Stimulated activated CD4-positive, alpha-beta T cell treated with anti-CD3 and anti-CD28 coated beads, Interleukin-2, amount 100 ng/mL, for 4 hours (primary cell): ENCODE measurements around the gene STX10.
"Not testable (repeated sequence)": the region's sequence is repeated elsewhere in the genome, so short reads cannot be mapped to it uniquely, and the experiment has no call there.

Source experiments
- DNase-seq: peaks from one replicate; pipeline ENCODE4 v3.0.0-alpha.2; 2020; ENCODE audit warnings: low read depth

The STX10 gene, protein sequence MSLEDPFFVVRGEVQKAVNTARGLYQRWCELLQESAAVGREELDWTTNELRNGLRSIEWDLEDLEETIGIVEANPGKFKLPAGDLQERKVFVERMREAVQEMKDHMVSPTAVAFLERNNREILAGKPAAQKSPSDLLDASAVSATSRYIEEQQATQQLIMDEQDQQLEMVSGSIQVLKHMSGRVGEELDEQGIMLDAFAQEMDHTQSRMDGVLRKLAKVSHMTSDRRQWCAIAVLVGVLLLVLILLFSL

GRCh38 chr19:13150187-13150930, at the start of gene STX10, which contains the start of gene IER2:
Gene STX10, minus strand, starts transcription at chr19:13150375. Its CDS starts 202 bp downstream, at chr19:13150173.
Gene IER2, plus strand, starts transcription at chr19:13150411. Its CDS starts 2,776 bp downstream, at chr19:13153187.
- DNase-seq, result peak; percentile 91

DNA sequence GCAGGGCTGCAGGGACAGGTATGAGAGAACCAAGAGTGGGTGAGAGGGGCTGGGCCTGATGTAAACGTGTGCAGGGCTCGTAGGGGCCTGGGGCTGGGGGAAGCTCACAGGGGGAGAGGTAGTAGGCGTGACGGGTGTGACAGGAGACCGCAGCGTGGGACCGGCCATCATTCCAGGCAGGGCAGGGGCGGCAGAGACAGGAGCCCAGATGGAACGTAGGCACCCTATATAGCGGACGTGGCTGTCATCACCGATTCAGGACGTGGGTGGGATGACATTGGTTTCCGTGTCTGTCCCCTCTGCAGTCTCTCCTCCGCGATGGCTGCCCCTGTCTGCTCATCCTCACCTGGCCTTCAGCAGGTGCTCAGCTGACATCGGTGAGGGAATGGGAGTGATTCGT, 48.5 kb upstream of the STX10 start:
- no peak for DNase-seq

DNA sequence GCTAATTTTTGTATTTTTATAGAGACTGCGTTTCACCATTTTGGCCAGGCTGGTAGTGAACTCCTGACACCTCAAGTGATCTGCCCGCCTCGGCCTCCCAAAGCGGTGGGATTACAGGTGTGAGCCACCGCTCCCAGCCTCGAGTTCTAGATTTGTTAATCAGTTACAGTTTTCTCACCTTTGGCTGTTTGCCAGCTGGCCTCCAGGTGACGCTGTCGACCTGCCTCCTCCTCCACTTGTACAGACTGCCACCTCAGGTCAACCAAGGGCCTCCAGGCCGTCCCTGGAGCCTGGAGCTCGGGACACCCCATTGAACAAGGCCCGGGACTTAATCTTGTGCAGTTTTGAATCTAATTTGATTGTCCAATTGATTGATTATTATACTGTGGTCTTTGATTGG, 45.5 kb upstream of the STX10 start:
- DNase-seq, result peak; percentile 28

DNA sequence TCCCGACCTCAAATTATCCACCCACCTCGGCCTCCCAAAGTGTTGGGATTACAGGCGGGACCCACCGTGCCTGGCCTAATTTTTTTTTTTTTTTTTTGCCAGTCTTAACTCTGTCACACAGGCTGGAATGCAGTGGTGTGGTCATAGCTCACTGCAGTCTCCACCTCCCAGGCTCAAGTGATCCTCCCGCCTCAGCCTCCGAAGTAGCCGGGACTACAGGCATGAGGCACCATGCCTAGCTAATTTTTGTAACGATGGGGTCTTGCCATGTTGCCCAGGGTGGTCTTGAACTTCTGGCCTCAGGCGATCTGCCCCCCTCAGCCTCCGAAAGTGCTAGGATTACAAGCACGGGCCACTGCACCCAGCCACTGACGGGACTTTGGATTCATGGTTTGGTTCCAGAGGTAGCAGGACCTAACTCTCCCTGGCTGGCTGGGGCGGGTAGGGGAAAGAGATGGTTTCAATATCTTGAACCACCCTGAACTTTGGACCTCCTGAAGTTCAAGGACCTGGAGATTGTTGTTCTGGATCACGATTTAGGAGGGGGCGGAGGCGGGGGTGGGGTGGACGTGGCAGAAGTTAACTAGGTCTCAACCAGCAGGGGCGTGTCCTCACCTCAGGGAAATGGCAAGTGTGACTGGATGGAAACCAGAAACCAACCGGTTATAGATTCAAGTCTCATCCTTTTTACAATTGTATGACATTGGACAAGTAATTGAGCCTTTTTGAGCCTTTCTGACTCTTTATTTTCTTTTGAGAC, 40.8 kb upstream of the STX10 start:
- no peak for DNase-seq

DNA sequence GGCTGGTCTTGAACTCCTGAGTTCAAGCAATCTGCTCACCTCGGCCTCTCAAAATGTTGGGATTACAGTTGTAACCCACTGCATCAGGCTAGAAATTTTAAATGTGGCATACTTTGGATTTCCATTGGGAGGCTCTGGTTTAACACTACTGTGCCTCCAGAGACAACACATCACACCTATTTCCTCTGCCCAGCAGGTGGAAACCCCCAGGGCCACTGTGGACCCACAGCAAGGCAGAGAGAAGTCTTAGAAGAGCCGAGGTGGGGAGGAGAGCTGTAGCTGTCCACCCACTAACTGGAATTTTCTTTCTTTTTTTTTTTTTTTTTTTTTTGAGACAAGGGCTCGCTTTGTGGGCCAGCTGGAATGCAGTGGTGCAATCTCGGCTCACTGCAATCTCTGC, 39.4 kb upstream of the STX10 start:
- DNase-seq, result no peak

GRCh38 chr19:13187419-13187818, 37.2 kb upstream of the STX10 start:
- DNase-seq, result no peak

DNA sequence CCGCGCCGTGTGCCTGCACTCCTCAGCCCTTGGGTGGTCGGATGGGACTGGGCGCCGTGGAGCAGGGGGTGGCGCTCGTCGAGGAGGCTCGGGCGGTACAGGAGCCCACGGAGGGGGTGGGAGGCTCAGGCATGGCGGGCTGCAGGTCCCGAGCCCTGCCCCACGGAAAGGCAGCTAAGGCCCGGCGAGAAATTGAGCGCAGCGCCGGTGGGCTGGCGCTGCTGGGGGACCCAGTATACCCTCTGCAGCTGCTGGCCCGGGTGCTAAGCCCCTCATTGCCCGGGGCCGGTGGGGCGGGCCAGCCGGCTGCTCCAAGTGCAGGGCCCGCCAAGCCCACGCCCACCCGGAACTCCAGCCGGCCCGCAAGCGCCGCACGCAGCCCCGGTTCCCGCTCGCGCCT, 36.5 kb upstream of the STX10 start:
- not testable (repeated sequence) for DNase-seq

- DNase-seq, result not testable (repeated sequence)
Observed at GRCh38 chr19:13185763-13186657, 35.8 kb upstream of the STX10 start.

DNA sequence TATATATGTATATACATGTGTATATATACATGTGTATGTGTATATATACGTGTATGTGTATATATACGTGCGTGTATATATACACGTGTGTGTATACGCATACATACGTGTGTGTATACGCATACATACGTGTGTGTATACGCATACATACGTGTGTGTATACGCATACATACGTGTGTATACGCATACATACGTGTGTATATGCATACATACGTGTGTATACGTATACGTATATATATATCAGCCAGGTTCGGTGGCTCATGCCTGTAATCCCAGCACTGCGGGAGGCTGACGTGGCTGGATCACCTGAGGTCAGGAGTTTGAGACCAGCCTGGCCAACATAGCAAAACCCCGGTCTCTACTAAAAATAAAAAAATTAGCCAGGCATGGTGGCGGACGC, 34.8 kb upstream of the STX10 start:
- DNase-seq, result not testable (repeated sequence)

- peak; percentile 29 for DNase-seq
Observed at GRCh38 chr19:13181747-13182388, 31.7 kb upstream of the STX10 start.

DNA sequence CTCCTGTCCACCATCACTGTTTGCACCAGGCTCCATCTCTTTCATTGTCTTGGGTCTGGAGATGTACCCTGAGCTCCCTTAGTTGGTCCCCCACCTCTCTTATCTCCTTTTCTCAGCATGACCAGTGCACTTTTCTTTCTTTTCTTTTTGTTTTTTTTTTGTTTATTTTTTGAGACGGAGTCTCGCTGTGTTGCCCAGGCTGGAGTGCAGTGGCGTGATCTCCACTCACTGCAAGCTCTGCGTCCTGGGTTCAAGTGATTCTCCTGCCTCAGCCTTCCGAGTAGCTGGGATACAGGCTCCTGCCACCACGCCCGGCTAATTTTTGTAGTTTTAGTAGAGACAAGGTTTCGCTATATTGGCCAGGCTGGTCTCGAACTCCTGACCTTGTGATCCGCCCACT, 28.1 kb upstream of the STX10 start:
- not testable (repeated sequence) for DNase-seq

DNA sequence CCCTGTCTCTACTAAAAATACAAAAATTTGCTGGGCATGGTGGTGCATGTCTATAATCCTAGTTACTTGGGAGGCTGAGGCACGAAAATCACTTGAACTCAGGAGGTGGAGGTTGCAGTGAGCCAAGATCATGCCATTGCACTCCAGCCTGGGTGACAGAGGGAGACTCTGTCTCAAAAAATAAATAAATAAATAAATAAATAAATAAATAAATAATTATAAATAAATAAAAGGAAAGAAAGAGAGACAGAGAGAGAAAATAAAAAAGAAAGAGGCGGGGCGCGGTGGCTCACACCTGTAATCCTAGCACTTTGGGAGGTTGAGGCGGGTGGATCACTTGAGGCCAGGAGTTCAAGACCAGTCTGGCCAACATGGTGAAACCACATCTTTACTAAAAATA, 27.4 kb upstream of the STX10 start:
- DNase-seq, result not testable (repeated sequence)

DNA sequence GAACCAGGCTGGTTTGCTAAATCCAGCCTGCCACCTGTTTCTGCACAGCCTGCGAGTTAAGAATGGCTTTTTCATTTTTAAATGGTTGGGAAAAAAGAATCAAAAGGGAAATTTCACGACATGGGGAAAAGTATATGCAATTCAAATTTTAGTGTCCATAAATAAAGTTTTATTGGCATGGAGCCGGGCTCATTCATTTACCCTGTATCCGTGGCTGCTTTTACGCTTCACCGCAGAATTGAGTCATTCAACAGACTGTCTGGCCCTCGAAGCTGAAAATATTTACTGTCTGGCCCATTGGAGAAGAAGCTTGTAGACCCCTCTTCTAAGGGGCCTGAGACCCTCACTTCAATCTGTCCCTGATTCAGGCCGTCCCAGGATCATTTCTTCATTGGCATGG, 26.2 kb upstream of the STX10 start:
- DNase-seq, result no peak

- DNase-seq, result no peak
Observed at GRCh38 chr19:13173139-13173737, 23.1 kb upstream of the STX10 start.

DNA sequence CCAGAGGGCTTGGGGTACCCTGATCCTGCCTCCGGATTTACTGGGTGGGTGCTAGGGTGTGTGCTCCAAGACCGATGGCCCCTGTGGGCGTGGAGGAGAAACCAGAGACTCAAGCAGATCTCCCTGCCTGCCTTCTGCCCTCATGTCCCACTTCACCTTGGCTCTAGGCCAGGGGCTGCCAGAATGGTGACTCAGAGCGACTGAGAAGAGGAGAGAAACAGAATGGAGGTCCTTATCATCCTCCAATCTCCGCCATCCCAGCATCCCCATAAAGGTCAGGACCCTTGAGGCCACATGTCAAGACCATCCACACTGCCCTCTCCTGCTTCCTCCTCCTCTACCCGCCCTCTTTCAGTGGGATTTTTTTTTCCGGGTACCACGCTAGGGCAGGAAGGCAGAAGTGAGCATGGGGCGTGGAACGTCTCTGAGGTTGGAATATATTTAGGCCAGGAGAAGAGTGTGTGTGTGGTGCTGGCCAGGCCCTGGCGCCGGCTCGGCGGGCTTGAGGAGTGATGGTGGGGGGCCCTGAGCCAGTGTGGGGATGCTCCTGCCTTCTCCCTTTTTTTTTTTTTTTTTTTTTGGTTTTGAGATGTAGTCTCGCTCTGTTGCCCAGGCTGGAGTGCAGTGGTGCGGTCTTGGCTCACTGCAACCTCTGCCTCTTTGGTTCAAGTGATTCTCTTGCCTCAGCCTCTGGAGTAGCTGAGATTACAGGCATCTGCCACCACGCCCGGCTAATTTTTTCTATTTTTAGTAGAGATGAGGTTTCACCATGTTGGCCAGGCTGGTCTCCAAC, 22.4 kb upstream of the STX10 start:
- peak; percentile 81 for DNase-seq

- no peak for DNase-seq
Observed at GRCh38 chr19:13171146-13171545, 21.0 kb upstream of the STX10 start.

GRCh38 chr19:13169769-13170168, 19.6 kb upstream of the STX10 start:
- DNase-seq, result no peak

- DNase-seq, result not testable (repeated sequence)
Observed at GRCh38 chr19:13166151-13166550, 16.0 kb upstream of the STX10 start.

DNA sequence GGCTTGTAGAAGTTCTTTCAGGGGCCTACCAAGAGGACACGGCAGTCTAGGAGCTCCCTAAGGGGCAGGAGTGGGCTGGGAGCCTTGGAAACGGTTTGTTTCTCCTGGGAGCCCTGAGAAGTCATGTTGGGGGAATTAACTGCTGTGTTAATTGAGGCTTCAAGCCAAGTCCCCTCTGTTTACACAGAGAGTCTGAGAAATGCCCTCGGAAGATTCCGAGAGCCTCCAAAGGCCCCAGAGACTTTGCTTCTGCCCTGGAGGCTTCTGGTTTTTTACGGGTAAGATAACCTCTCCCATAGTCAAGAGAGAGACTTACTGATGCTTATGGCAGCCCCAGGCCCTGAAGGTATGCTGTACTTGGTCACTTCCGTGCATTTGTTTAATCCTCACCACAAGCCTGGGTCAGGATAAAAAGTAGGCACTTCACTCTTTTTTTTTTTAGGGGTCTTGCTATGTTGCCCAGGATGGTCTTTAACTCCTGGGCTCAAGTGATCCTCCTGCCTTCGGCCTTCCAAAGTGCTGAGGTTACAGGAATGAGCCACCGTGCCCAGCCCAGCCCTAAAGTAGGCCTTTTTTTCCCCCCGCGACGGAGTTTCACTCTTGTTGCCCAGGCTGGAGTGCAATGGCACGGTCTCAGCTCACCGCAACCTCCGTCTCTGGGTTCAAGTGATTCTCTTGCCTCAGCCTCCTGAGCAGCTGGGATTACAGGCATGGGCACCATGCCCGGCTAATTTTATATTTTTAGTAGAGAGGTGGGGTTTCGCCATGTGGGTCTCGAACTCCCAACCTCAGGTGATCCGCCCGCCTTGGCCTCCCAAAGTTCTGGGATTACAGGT, 15.2 kb upstream of the STX10 start:
- DNase-seq, result no peak
